Common myeloid progenitor, CD34-positive (primary cell): ENCODE data around the gene PTPN14.
A peak's percentile ranks its signal among the peaks of the same experiment; 100 is the strongest.

Experiments used
- CTCF ChIA-PET: fragments of 350-600 bp; sonication (Branson Sonifier 250); formaldehyde crosslinking; loops from one replicate; lab custom pipeline; 2021; ENCODE audit warnings: antibody characterized with exemption; lab: Charles Lee
- POLR2A ChIA-PET: fragments of 350-600 bp; sonication (Branson Sonifier 250); formaldehyde crosslinking; loops from one replicate; lab custom pipeline; 2021; ENCODE audit warnings: antibody characterized with exemption; lab: Charles Lee
- DNase-seq, 3 donors: peaks; one replicate each; pipeline versions ENCODE4 v3.0.0 to v3.0.0-alpha.2; 2013
- H3K27ac ChIP-seq, 2 experiments: 1 replicate in 1 of 2; 2 replicates in 1 of 2; pipeline ENCODE4 v1.7.0; 2013; ENCODE audit warnings: inconsistent platforms in 2 of 2, low read length in 2 of 2, mild to moderate bottlenecking in 2 of 2, low read depth in 1 of 2, moderate library complexity in 1 of 2; ENCODE audit not compliant: severe bottlenecking in 2 of 2, insufficient read depth in 1 of 2, poor library complexity in 1 of 2
- H3K27me3 ChIP-seq, 5 experiments: replicated peaks in 2 of 5; 1 replicate in 3 of 5; 2 replicates in 2 of 5; pipeline versions ENCODE4 v1.6.1 to v1.7.0; 2013; ENCODE audit warnings: low read length in 4 of 5, mild to moderate bottlenecking in 2 of 5, moderate library complexity in 2 of 5, inconsistent platforms in 1 of 5; ENCODE audit not compliant: insufficient read depth in 5 of 5, control insufficient read depth in 4 of 5
- H3K36me3 ChIP-seq, 4 experiments: 1 replicate in 2 of 4; 2 replicates in 2 of 4; pipeline versions ENCODE4 v1.6.1 to v1.7.0; 2013; ENCODE audit warnings: low read length in 3 of 4, control low read depth in 1 of 4, mild to moderate bottlenecking in 1 of 4; ENCODE audit not compliant: control insufficient read depth in 4 of 4, insufficient read depth in 4 of 4
- H3K4me1 ChIP-seq, 4 experiments: 1 replicate in 3 of 4; 2 replicates in 1 of 4; pipeline versions ENCODE4 v1.6.1 to v1.7.1; 2013; ENCODE audit warnings: low read length in 3 of 4, mild to moderate bottlenecking in 3 of 4, control low read depth in 1 of 4, inconsistent platforms in 1 of 4, moderate library complexity in 1 of 4; ENCODE audit not compliant: control insufficient read depth in 4 of 4, insufficient read depth in 4 of 4; ENCODE audit errors: control extremely low read depth in 1 of 4
- H3K4me3 ChIP-seq, 7 experiments: 1 replicate in 4 of 7; 2 replicates in 3 of 7; pipeline versions ENCODE4 v1.5.1 to v1.7.0; 2013; ENCODE audit warnings: mild to moderate bottlenecking in 7 of 7, low read length in 6 of 7, moderate library complexity in 6 of 7, inconsistent platforms in 2 of 7, low read depth in 2 of 7, control low read depth in 1 of 7; ENCODE audit not compliant: insufficient read depth in 4 of 7, control insufficient read depth in 1 of 7; ENCODE audit errors: extremely low read depth in 1 of 7
- H3K9me3 ChIP-seq, 5 experiments: 1 replicate in 4 of 5; 2 replicates in 1 of 5; pipeline versions ENCODE4 v1.6.1 to v1.7.1; 2013; ENCODE audit warnings: low read length in 4 of 5, mild to moderate bottlenecking in 2 of 5, inconsistent platforms in 1 of 5, low read depth in 1 of 5, moderate library complexity in 1 of 5; ENCODE audit not compliant: control insufficient read depth in 4 of 5, insufficient read depth in 2 of 5; ENCODE audit errors: control extremely low read depth in 1 of 5
- WGBS: methylation state at CpG from one replicate; pipeline ENCODE4 v1.1.5; 2013; ENCODE audit not compliant: insufficient coverage; 5-methylcytosine and 5-hydroxymethylcytosine counted together

PTPN14 gene

DNA sequence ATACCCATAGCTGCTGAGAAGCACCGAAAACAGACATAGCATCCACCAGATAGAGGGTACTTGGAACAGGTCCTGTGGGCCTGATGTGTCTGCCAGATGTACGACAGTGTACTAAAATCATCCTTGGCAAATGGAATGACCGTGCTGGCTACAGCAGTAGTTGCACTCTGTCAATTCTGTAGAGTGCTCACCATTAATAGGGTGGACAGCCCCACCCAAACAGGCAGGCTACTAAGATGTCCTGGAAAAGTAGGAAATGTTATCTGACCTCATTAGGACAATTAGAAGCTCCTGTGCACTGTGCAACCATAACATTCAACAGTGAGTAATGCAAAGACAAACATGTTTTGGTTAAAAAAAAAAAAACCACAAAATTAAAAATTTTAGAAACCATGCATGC lies 106.2 kb downstream of the PTPN14 start:
- DNase-seq: no peak
- POLR2A ChIA-PET: no interaction called here
- 97% methylated on average over 3 of the region's 3 CpGs for WGBS
- Histone ChIP-seq H3K4me1 (peaks cover 12 to 48% (median 29%) of the 10 kb centered on the region in 4 experiments), H3K27me3 (no peaks in the 10 kb centered on the region), H3K36me3 (no peaks in the 10 kb centered on the region), H3K27ac (no peak overlapping the region), H3K4me3 (no peak overlapping the region), H3K9me3 (no peaks in the 10 kb centered on the region)
- CTCF ChIA-PET: no interaction called here

DNA sequence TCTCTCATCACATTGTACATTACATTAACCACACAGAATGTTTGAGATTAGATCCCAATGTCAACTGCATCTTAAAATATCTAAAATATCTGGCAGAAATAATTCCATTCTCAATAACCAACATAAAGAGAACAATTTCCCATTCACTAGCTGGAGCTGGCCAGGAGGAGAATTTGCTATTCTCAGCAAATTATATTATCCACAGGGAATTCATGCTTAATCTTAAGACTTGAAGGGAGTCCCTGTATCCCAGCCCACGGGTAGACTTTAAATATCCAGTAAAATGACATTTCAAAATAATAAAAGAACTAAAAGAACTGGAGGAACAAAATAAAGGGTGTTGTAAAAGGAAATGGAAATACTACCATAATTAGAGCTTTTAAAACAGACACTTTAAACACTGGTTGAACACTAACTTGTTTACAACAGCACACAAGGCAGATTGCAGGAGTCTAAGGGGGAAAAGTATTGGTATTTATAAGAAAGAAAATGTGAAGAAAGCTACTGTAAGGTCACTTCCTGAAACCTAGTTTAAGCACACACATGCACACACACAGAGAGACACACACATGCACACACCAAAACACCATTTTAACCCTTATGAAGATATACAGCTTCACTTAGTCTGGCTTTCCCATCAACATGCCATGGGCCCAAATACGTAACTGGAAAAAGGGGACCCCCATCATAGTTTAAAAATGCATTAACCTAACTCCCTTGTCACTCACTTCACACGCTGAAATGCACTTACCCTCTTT lies 107.0 kb downstream of the PTPN14 start:
- H3K4me3 ChIP-seq: no peak overlapping the region
- no peak overlapping the region for H3K27ac ChIP-seq
- DNase-seq: no peak
- peaks cover 20 to 57% (median 38%) of the 10 kb centered on the region in 4 experiments for H3K4me1 ChIP-seq
- WGBS: 40% methylated on average over 1 of the region's 3 CpGs
- POLR2A ChIA-PET: no interaction called here
- CTCF ChIA-PET: interaction anchor here (1.7 kb wide), 1 partner anchor 14 kb away, joined by 3 read pairs; no protein-coding TSS in a partner anchor
- no peaks in the 10 kb centered on the region for H3K27me3 ChIP-seq
- no peaks in the 10 kb centered on the region for H3K9me3 ChIP-seq
- no peaks in the 10 kb centered on the region for H3K36me3 ChIP-seq

GRCh38 chr1:214441119-214441518 lies 110.3 kb downstream of the PTPN14 start:
- ChIA-PET CTCF (interaction anchor here (1.5 kb wide), 1 partner anchor 13 kb away, joined by 3 read pairs; no protein-coding TSS in a partner anchor), POLR2A (no interaction called here)
- H3K27ac ChIP-seq: peak overlapping the region; percentile 76 to 86
- no peaks in the 10 kb centered on the region for H3K9me3 ChIP-seq
- H3K36me3 ChIP-seq: no peaks in the 10 kb centered on the region
- H3K27me3 ChIP-seq: no peaks in the 10 kb centered on the region
- peaks cover 29 to 62% (median 50%) of the 10 kb centered on the region in 4 experiments for H3K4me1 ChIP-seq
- DNase-seq: peak; percentile 50 to 84 (median 83)
- no peak overlapping the region for H3K4me3 ChIP-seq
- WGBS: 34% methylated on average over 3 of the region's 3 CpGs

DNA sequence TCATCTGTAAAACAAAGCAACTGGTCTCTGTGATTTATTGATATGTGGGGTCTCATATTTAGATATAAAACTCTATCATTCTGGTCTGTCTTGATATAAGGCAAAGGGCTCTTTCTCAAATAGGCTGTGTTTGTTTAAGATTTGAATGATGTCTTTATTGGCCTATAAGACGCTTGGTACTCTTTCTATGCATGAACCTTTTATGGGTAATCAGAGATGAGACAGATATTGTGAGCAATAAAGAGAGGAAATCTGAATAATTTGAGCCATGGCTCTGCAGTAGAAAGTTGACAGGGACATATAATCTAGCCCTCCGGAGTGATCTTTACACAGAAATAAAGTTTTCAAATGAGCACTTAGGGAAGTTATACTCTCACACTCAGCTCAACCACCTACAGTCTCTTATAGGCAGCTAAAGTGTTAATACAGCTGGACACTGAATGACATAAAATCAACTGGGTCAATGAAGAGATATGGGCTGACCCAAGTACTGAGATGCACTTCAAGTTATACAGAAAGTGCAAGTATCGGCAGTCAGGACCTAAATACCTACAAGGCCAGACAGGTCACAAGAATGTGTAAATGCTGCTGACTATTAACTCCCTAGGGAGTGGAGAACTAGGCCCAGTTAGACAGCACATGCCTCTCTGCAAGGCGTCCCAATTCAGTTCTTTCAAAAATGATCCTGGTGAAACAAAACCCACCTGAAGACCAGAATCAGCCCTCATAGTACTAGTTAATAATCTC lies 111.0 kb downstream of the PTPN14 start:
- 100% methylated on average over 2 of the region's 4 CpGs for WGBS
- POLR2A ChIA-PET: no interaction called here
- CTCF ChIA-PET: interaction anchor here (1.1 kb wide), 1 partner anchor 14 kb away, joined by 3 read pairs; no protein-coding TSS in a partner anchor

GRCh38 chr1:214439352-214440119 lies 111.9 kb downstream of the PTPN14 start:
- Histone ChIP-seq H3K4me3 (peak overlapping the region in 6 of 7 experiments; percentile 28 to 67 (median 47)), H3K27ac (peak overlapping the region in 1 of 2 experiments; percentile 35), H3K9me3 (no peaks in the 10 kb centered on the region), H3K27me3 (no peaks in the 10 kb centered on the region), H3K36me3 (no peaks in the 10 kb centered on the region), H3K4me1 (peaks cover 26 to 46% (median 39%) of the 10 kb centered on the region in 4 experiments)
- WGBS: 11% methylated on average over 12 of the region's 12 CpGs
- peak; percentile 44 to 91 (median 85) for DNase-seq
- CTCF ChIA-PET: interaction anchor here (1.1 to 2.1 kb wide), 5 partner anchors 12 to 51 kb away, joined by 3 to 5 read pairs (median 4); no protein-coding TSS in a partner anchor
- POLR2A ChIA-PET: interaction anchor here (0.6 to 1.8 kb wide), 2 partner anchors 12 to 25 kb away, joined by 3 to 4 read pairs; no protein-coding TSS in a partner anchor

More for the DNA sequence above, 111.0 kb downstream of the PTPN14 start:
- no peaks in the 10 kb centered on the region for H3K36me3 ChIP-seq
- peaks cover 26 to 55% (median 46%) of the 10 kb centered on the region in 4 experiments for H3K4me1 ChIP-seq
- no peak for DNase-seq
- H3K27ac ChIP-seq: peak overlapping the region; percentile 76 to 86
- peak overlapping the region in 1 of 7 experiments; percentile 55 for H3K4me3 ChIP-seq
- H3K27me3 ChIP-seq: no peaks in the 10 kb centered on the region
- no peaks in the 10 kb centered on the region for H3K9me3 ChIP-seq

GRCh38 chr1:214438530-214438929 lies 112.9 kb downstream of the PTPN14 start:
- H3K4me1 ChIP-seq: peaks cover 26 to 38% (median 36%) of the 10 kb centered on the region in 4 experiments
- CTCF ChIA-PET: interaction anchor here (1.1 to 2.1 kb wide), 4 partner anchors 13 to 50 kb away, joined by 3 to 5 read pairs (median 4); no protein-coding TSS in a partner anchor
- no peaks in the 10 kb centered on the region for H3K9me3 ChIP-seq
- H3K4me3 ChIP-seq: peak overlapping the region in 1 of 7 experiments; percentile 7
- no peaks in the 10 kb centered on the region for H3K36me3 ChIP-seq
- 100% methylated on average over 1 of the region's 2 CpGs for WGBS
- DNase-seq: no peak
- POLR2A ChIA-PET: interaction anchor here (1.8 kb wide), 1 partner anchor 11 kb away, joined by 4 read pairs; no protein-coding TSS in a partner anchor
- H3K27ac ChIP-seq: no peak overlapping the region
- H3K27me3 ChIP-seq: no peaks in the 10 kb centered on the region
